GF-D8 (cell line): ENCODE data around the gene ORM1.

ENCODE experiments used
- DNase-seq: peaks from one replicate; lab custom pipeline; 2025; lab: John Stamatoyannopoulos, UW

Gene ORM1

GRCh38 chr9:114287763-114288192, 35.1 kb upstream of the ORM1 start:
- DNase-seq = no peak

GRCh38 chr9:114288193-114289091, 34.5 kb upstream of the ORM1 start:
- no peak for DNase-seq

DNA sequence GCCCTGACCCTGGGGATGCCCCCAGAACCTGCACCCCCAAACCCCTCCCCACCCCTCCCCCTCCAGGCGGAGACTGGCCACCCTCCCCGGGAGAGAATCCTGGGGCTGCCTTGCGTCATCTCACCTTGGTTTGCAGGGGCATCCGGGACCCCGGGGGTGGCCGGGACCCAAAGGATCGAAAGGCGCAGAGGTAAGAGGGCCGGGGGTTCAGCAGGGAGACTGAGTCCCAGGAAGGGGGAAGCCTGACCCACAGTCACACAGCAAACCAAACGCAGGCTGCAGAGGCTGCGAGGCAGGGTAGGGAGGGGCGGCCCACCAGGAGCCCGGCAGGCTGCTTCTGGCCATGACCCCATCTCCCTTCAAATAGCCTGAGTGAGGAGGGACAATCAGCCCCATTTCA, 33.8 kb upstream of the ORM1 start:
- DNase-seq = no peak

DNA sequence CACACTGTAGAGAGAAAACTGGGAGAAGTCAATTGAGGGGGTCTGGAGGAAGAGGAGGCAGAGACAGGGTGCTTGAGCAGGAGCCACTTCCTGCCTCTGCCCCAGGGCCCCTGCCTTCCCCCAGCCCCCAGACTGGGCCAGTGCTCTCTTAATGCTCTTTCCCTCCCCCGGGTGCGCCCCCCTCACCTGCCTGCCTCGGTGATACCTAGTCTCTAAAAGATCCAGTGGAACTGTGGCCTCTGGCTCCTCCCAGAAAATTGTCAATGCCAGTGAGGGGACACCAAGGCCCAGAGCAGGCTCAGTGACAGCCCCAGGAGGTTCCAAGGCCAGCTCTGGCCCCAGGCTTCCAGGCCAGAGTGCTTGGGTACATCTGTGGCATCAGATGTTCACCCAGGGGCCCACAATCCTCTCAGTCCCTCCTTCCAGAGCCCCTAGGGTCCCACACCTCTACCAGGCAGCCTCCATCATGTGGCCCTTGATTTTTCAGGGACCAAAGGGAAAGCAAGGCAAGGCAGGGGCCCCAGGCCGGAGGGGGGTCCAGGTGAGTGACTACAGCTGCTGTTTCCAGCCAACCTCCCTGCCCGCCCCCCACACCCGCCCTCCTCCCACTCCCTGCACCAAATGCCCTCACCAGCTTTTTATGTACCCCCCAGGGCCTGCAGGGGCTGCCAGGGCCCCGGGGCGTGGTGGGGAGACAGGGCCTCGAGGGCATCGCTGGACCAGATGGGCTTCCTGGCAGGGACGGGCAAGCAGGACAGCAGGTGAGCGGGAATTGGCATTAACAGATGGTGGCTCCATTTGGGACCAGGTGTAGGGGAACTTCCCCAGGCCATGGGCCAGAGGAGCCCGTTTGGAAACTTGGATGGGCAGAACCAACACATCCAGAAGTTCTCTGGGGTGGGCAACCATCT, 33.1 kb upstream of the ORM1 start:
- DNase-seq = no peak

GRCh38 chr9:114290561-114290986, 32.3 kb upstream of the ORM1 start:
- no peak for DNase-seq

GRCh38 chr9:114291064-114291474, 31.8 kb upstream of the ORM1 start:
- no peak for DNase-seq

DNA sequence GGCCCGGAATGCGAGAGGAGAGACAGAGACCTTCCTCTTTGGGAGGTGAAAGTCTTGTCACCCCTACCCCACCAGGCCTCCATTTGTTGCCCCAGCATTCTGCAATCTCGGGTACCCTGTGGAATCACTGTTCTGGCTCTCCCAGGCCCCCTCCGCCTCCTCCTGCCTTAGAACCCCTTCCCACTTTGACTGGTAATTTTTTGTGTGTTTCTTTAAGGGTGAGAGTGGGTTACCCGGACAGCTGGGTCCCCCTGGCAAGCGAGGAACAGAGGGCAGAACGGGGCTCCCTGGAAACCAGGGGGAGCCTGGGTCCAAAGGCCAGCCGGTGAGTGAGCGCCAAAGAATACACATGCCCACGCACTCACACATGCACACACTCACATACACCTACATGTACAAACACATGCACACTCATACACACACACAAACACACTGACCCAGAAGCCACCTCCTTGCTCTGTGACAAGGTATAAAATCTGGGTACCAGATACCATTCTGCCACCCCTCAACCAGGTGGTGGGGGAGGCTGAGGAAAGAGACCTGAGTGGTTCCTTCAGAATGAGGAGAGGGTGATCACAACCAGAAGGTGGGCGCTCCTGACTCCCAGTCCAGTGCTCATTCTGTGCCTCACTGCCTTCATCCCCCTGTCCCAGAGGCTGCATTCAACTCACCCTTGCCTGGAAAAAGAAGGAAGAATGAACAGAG, 30.9 kb upstream of the ORM1 start:
- no peak for DNase-seq

DNA sequence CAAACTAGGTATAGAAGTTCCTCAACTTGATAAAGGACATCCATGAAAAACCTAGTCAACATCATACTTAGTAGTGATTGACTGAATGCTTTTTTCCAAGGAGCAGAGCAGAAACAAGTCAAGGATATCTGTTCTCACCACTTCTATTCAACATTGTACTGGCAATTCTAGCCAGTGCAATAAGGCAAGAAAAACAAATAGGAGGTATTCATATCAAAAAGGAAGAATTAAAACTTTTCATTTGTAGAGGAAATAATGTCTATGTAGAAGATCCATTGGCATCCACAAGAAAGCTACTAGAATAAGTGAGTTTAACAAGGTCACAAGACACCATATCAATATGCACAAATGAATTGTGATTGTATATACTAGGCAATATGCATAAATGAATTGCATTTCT, 28.2 kb upstream of the ORM1 start:
- DNase-seq = no peak

GRCh38 chr9:114296338-114296737, 26.6 kb upstream of the ORM1 start:
- DNase-seq = no peak

DNA sequence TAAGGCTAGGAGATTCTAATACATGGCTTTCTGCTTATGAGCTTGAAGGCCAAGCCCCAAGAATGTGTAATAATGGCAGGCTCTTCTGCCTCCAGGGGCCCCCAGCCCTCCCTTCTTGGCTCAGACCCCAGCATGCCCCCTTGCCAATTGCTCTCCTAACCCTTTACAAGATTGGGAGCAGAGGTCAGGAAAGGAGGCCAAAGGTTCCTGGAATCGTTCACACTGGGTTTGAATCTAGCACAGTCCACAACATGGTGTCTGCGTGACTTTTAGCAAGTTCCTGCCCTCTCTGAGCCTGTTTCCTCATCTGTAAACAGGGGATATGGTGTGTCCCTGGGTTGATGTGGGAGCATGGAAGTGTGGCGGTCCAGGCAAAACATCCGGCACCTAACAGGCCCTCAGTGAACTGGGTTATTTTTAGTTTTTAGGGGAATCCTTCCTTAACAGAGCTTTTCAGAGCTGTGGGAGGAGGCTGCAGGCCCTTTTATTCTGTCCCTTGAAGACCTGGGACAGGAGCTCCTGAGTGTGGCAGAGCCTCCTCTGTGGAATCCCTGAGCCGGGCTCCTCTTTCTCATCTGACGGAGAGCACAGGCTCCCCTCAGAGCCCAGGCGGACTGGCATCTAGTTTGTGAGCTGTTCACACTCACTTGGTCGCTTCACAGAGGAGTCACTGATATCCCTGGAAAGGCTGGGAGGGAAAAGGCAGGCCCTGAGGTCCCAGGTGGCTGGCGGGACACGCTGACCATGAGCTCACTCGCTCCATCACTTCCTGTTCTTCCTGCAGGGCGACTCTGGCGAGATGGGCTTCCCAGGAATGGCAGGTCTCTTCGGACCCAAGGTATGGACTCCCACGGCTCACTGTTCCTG, 23.4 kb upstream of the ORM1 start:
- no peak for DNase-seq

DNA sequence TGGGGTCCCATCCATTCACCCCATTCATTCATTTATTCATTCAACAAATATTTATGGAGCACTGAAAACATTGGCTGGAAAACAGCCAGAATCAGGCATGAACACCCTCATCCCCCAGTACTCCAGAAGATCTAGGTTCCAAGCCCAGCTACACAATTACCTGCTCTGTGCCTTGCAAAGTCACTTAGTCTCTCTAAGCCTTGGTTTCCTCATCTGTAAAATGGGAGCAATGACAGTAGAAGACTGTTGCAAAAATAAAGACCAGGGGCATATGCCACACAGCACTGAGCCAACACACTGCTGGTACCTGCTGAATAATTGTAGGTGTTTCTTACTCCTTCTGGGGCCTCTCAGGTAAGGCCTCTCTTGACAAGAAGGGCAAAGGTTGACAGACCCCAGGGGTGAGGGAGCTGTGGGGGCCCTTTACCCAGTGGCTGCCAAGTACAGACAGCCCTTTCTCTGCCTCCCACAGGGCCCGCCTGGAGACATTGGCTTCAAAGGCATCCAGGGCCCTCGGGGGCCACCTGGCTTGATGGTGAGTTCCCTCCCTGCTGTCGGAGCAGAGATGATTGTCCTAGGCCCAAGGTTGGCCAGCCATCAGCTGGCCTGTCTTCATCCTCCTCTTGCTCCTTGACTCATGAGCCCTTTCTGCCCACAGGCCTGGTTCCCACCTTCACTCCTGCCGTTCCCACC, 22.6 kb upstream of the ORM1 start:
- no peak for DNase-seq

- DNase-seq = no peak
These were observed 21.8 kb upstream of the ORM1 start for GRCh38 chr9:114300846-114301797.

DNA sequence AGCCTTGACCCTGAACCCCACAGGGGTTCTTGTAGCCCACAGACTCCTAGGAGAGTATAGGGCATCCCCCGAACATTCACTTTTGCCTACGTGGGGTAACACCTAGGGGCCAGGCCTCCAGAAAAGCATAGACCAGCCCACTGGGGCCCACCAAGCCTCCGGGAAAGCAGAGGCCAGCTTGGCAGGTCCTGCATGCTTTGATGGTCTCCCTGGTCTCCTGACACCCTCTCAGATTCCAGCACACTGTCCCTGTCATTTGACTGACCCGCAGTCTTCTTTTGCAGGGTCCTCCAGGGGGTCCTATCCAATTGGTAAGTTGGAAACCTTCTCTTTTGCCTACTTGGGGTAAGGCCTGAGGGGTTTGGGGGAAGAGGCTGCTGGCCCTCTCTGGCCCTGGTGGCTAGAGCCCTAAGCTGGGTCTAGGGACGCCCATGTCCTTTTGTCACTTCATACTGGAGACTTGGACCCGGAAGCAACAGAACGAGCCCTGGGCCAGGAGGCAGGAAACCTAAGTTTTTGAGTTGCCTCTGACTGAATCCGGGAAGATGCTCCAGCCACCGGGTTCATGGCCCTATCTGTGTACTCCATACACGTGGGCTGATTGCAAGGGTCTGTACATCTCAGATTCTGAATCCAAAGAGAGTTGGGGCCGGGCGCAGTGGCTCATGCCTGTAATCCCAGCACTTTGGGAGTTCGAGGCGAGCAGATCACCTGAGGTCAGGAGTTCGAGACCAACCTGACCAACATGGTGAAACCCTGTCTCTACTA, 20.9 kb upstream of the ORM1 start:
- no peak for DNase-seq

- DNase-seq = no peak
These were observed 20.2 kb upstream of the ORM1 start for GRCh38 chr9:114302727-114303126.

- DNase-seq = no peak
These were observed 19.3 kb upstream of the ORM1 start for GRCh38 chr9:114303571-114303970.

- DNase-seq = no peak
These were observed 18.9 kb upstream of the ORM1 start for GRCh38 chr9:114303977-114304376.

DNA sequence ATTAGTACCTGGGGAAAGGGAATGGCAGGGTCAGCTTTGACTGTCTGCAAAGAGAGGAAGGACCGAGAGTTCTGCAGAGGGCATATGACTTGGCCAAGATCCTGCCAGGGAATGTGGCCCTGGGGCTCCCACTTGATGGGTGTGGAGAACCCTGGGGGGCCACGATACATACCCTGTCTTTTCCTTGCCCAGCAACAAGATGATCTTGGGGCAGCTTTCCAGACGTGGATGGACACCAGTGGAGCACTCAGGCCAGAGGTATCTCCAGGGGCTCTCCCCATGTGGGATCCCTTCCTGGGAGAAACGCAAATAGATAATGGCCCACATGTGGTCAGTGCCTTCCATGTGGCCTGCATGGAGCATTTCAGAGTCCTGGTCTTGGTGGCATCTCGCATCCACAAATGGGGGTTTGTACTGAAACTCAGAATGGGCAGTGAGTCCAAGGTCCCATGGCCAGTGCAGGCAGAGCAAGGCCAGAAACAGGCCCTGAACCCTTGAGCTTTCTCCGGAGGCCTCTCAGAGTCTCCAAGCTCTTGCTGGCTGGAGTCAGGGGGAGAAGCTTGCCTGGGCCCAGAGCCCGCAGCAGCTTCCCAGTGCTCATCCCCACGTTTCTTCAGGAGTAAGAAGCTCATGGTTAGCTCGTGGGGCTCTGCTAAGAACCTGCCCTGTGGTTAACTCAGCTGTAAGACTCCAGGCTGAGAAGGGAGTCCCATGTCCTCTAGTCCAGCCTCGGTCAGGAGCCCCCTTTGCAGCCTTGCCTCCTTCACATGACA, 18.3 kb upstream of the ORM1 start:
- no peak for DNase-seq

GRCh38 chr9:114307899-114308267, 15.0 kb upstream of the ORM1 start:
- no peak for DNase-seq
